ENCODE measurements around the gene BDH1.

DNA sequence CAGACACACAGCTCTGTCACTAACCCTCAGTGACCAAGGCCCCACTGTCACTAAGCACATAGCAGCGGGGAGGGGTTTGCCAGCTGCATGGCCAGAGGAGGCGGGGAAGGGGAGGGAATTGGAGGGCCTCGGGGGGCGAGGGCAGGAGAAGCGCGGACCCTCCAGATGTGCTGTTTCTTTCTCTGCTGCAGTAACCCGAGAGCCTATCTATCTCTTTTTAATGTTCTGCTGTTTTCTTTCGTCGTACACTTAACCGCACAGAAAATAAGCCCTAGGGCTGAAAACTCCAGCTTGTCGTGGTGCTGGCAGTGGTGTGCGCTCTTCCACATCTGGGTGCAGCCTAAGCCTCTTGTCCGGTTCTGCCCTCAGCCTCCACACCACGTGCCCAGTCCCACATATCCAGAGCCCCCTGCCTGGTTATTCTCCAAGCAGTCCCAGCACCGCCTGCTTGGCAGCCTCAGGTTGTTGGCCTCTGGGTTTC, 51.1 kb downstream of the BDH1 start:
- TF ChIP-seq, protein P1, sequence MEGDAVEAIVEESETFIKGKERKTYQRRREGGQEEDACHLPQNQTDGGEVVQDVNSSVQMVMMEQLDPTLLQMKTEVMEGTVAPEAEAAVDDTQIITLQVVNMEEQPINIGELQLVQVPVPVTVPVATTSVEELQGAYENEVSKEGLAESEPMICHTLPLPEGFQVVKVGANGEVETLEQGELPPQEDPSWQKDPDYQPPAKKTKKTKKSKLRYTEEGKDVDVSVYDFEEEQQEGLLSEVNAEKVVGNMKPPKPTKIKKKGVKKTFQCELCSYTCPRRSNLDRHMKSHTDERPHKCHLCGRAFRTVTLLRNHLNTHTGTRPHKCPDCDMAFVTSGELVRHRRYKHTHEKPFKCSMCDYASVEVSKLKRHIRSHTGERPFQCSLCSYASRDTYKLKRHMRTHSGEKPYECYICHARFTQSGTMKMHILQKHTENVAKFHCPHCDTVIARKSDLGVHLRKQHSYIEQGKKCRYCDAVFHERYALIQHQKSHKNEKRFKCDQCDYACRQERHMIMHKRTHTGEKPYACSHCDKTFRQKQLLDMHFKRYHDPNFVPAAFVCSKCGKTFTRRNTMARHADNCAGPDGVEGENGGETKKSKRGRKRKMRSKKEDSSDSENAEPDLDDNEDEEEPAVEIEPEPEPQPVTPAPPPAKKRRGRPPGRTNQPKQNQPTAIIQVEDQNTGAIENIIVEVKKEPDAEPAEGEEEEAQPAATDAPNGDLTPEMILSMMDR (conservative IDR thresholded peaks at IDR 0.05; ENCODE audit: low read depth, low read length): no peak
- no peak for TF ChIP-seq EZH2 (IDR thresholded peaks at IDR 0.05; ENCODE audit: borderline replicate concordance, low read depth, low read length, poor library complexity, severe bottlenecking)

All from A673 (cell line).